ENCODE data around the gene KCTD11.

The KCTD11 gene

DNA sequence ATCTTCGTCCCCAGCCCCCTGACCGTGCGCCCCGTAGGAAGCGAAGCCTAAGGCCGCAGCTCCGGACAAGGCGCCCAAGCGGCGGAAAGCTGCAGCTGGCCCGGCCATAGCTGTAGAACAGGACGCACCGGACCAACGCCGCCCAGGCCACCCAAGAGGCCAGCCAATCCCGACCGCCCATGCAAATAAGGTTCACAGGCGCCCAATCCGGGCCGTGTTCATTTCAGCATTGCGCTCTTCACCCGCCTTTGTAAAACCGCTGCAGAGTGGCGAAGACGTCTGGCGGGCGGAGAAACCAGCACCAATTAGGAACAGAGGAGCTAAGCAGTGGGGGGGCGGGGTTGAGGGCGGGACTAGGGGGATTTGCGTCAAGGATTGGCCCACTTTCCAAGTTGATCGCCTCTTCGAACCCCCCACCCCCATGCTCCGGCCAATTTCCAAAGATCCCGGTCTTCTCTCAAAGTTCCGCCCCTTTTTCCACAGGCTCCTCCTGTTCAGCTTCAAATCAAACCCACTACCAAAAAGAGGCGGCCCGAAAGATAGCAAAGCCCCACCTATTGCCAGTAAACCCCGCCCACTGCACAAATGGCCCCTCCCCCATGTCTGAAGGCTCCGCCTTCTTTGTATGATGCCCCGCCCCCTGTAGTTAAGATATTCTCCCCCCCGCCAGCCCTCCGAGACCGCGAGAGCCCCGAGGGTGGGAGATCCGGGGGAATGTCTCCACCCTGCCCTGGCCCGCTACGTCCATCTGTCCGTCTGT is 52.2 kb downstream of the KCTD11 start, which contains the start of gene TMEM256:
Gene TMEM256 (minus strand): TSS at position 121 of the 760 bp plus-strand sequence. CDS start 13 bp downstream, at position 108.
- DNase-seq (ENCODE audit: low read depth in 1 of 2, low spot score in 1 of 2), result peak; percentile 90 to 91
